SK-N-SH (cell line): ENCODE data around the gene GBA3. TPM values are rescaled to one million over a fixed set of nuclear protein-coding genes. Genes with fewer than 3 reads are reported as not detected.

ENCODE experiments used
- CTCF ChIA-PET: fragments of 300-600, 350-600 bp; formaldehyde crosslinking; extraction: SDS; loops from one replicate; lab custom pipeline; 2021; lab: Yijun Ruan, JAX
- POLR2A ChIA-PET: fragments of 350-600 bp; sonication (Branson Sonifier 250); formaldehyde crosslinking; extraction: SDS; loops from one replicate; lab custom pipeline; 2020; ENCODE audit warnings: antibody characterized with exemption, inconsistent platforms; lab: Yijun Ruan, JAX
- DNase-seq: peaks from one replicate; pipeline ENCODE4 v3.0.0; 2012
- H2AFZ ChIP-seq: fragments of 200-600 bp; sonication (generic); 2 replicates; pipeline ENCODE4 v1.8.1; 2016; ENCODE audit warnings: antibody characterized with exemption, mild to moderate bottlenecking, low read depth
- H3F3A ChIP-seq: fragments of 200-600 bp; sonication (generic); replicated peaks from 2 replicates; pipeline ENCODE3; 2016; ENCODE audit warnings: antibody characterized with exemption, mild to moderate bottlenecking; ENCODE audit not compliant: insufficient read depth
- H3K27ac ChIP-seq, 2 experiments: fragments of 200-500 bp in 1 of 2; fragments of 200-600 bp in 1 of 2; sonication (Bioruptor generic) in 1 of 2; sonication (generic), shearing (Covaris generic) in 1 of 2; 2 replicates each; pipeline versions ENCODE4 v1.5.1 to v1.6.1; 2014 to 2016; ENCODE audit warnings: low read depth in 2 of 2, inconsistent platforms in 1 of 2, low read length in 1 of 2, mild to moderate bottlenecking in 1 of 2, mixed read lengths in 1 of 2
- H3K27me3 ChIP-seq: fragments of 200-600 bp; sonication (generic), shearing (Covaris generic); 2 replicates; pipeline ENCODE4 v1.6.1; 2016; ENCODE audit warnings: mixed run types; ENCODE audit not compliant: insufficient read depth
- H3K36me3 ChIP-seq, 2 experiments: fragments of 200-500 bp in 1 of 2; fragments of 200-600 bp in 1 of 2; sonication (Bioruptor generic) in 1 of 2; sonication (generic) in 1 of 2; replicated peaks in 1 of 2; 2 replicates each; pipeline versions ENCODE3 to v1.5.1; 2014 to 2016; ENCODE audit warnings: low read length in 1 of 2, mild to moderate bottlenecking in 1 of 2; ENCODE audit not compliant: insufficient read depth in 2 of 2, control insufficient read depth in 1 of 2
- H3K4me1 ChIP-seq, 2 experiments: fragments of 200-500 bp in 1 of 2; fragments of 200-600 bp in 1 of 2; sonication (Bioruptor generic) in 1 of 2; sonication (generic), shearing (Covaris generic) in 1 of 2; 2 replicates each; pipeline versions ENCODE4 v1.5.1 to v1.6.1; 2014 to 2016; ENCODE audit warnings: low read depth in 1 of 2, low read length in 1 of 2, mixed run types in 1 of 2; ENCODE audit not compliant: insufficient read depth in 2 of 2, control insufficient read depth in 1 of 2
- H3K4me2 ChIP-seq: fragments of 200-600 bp; sonication (generic), shearing (Covaris generic); 2 replicates; pipeline ENCODE4 v1.6.1; 2017; ENCODE audit warnings: mixed run types
- H3K4me3 ChIP-seq, 2 experiments: fragments of 200-500 bp in 1 of 2; fragments of 200-600 bp in 1 of 2; sonication (Bioruptor generic) in 1 of 2; sonication (generic), shearing (Covaris generic) in 1 of 2; 2 replicates each; pipeline versions ENCODE4 v1.5.1 to v1.8.1; 2014 to 2016; ENCODE audit warnings: low read depth in 2 of 2, inconsistent platforms in 1 of 2, low read length in 1 of 2, mild to moderate bottlenecking in 1 of 2, mixed read lengths in 1 of 2, moderate library complexity in 1 of 2
- H3K79me2 ChIP-seq: fragments of 200-600 bp; sonication (generic); 2 replicates; pipeline ENCODE4 v1.8.1; 2017; ENCODE audit warnings: mild to moderate bottlenecking; ENCODE audit not compliant: insufficient read depth
- H3K9ac ChIP-seq: fragments of 200-600 bp; sonication (generic); 2 replicates; pipeline ENCODE4 v1.6.1; 2017; ENCODE audit warnings: mixed run types
- H3K9me2 ChIP-seq: fragments of 200-600 bp; sonication (generic); 2 replicates; pipeline ENCODE4 v1.6.1; 2017; ENCODE audit warnings: mixed run types
- H3K9me3 ChIP-seq: fragments of 200-600 bp; sonication (generic); 2 replicates; pipeline ENCODE4 v1.6.1; 2017; ENCODE audit warnings: mixed run types, mild to moderate bottlenecking, moderate library complexity
- H4K20me1 ChIP-seq: fragments of 200-600 bp; sonication (generic); 2 replicates; pipeline ENCODE4 v1.6.1; 2017; ENCODE audit warnings: mild to moderate bottlenecking, mixed run types; ENCODE audit not compliant: insufficient read depth
- ELF1 ChIP-seq: IDR thresholded peaks from 2 replicates; pipeline ENCODE4 v1.4.0; 2012
- EZH2phosphoT487 ChIP-seq: fragments of 200-600 bp; sonication (generic); IDR thresholded peaks from 2 replicates; pipeline ENCODE4 v1.6.1; 2017; ENCODE audit warnings: low read depth, mixed run types, mild to moderate bottlenecking, antibody characterized with exemption, moderate library complexity, borderline replicate concordance
- FOXM1 ChIP-seq: IDR thresholded peaks from 2 replicates; pipeline ENCODE4 v1.4.0; 2012; ENCODE audit warnings: low read depth, mild to moderate bottlenecking
- IRF3 ChIP-seq: fragments of 150-350 bp; IDR thresholded peaks from 2 replicates; pipeline ENCODE4 v1.6.1; 2016; ENCODE audit warnings: mild to moderate bottlenecking, low read depth, low read length
- JUND ChIP-seq: IDR thresholded peaks from 2 replicates; pipeline ENCODE4 v1.4.0; 2012
- MAX ChIP-seq: IDR thresholded peaks from 2 replicates; pipeline ENCODE4 v1.4.0; 2012; ENCODE audit warnings: low read depth
- MXI1 ChIP-seq: IDR thresholded peaks from 2 replicates; pipeline ENCODE4 v1.6.1; 2012; ENCODE audit warnings: mild to moderate bottlenecking, low read depth, low read length, improper control_type of control experiment
- NFIC ChIP-seq: IDR thresholded peaks from 2 replicates; pipeline ENCODE4 v1.4.0; 2012; ENCODE audit warnings: borderline replicate concordance
- REST ChIP-seq: IDR thresholded peaks from 2 replicates; pipeline ENCODE4 v1.6.1; 2012; ENCODE audit warnings: mild to moderate bottlenecking, low read depth, low read length, moderate library complexity
- RXRA ChIP-seq: IDR thresholded peaks from 2 replicates; pipeline ENCODE4 v1.4.0; 2012; ENCODE audit warnings: low read depth, mild to moderate bottlenecking, borderline replicate concordance
- TAF1 ChIP-seq: IDR thresholded peaks from 2 replicates; pipeline ENCODE4 v1.6.1; 2012; ENCODE audit warnings: low read depth, mild to moderate bottlenecking, low read length, moderate library complexity, borderline replicate concordance
- TCF12 ChIP-seq: IDR thresholded peaks from 2 replicates; pipeline ENCODE4 v1.4.0; 2012
- polyA plus RNA-seq, 3 experiments: library from polyadenylated mRNA; depleted of rRNA; stranded (reverse); fragments of >200 nt; gene quantifications; 2 replicates each; pipeline ENCODE4 v1.2.3, GENCODE V29; 2012
- TF ChIP-seq, protein P1 (sequence below): IDR thresholded peaks from 2 replicates; pipeline ENCODE4 v1.4.0; 2012; ENCODE audit warnings: low read depth, borderline replicate concordance
- TF ChIP-seq, protein P2 (sequence below): IDR thresholded peaks from 2 replicates; pipeline ENCODE4 v1.4.0; 2012; ENCODE audit warnings: low read depth, borderline replicate concordance

The GBA3 gene
- polyA plus RNA-seq, 1 of the 3 experiments (the other 2 are of a cell fraction) = not detected

GRCh38 chr4:22650771-22651170 lies 42.0 kb upstream of the GBA3 start:
- H3K36me3 ChIP-seq = no peaks in the 10 kb centered on the region
- no peak overlapping the region for H3K4me2 ChIP-seq
- no peaks in the 10 kb centered on the region; the same call in 1 of the 2 replicates for H3K27me3 ChIP-seq
- TF ChIP-seq TAF1 = no peak
- TF ChIP-seq, protein P1, sequence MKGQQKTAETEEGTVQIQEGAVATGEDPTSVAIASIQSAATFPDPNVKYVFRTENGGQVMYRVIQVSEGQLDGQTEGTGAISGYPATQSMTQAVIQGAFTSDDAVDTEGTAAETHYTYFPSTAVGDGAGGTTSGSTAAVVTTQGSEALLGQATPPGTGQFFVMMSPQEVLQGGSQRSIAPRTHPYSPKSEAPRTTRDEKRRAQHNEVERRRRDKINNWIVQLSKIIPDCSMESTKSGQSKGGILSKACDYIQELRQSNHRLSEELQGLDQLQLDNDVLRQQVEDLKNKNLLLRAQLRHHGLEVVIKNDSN = no peak
- TF ChIP-seq REST = no peak
- no peak for TF ChIP-seq IRF3
- no peak for TF ChIP-seq MXI1
- TF ChIP-seq TCF12 = no peak
- no peak for TF ChIP-seq JUND
- no peak for TF ChIP-seq MAX
- TF ChIP-seq FOXM1 = no peak
- TF ChIP-seq NFIC = no peak
- TF ChIP-seq ELF1 = no peak
- TF ChIP-seq, protein P2, sequence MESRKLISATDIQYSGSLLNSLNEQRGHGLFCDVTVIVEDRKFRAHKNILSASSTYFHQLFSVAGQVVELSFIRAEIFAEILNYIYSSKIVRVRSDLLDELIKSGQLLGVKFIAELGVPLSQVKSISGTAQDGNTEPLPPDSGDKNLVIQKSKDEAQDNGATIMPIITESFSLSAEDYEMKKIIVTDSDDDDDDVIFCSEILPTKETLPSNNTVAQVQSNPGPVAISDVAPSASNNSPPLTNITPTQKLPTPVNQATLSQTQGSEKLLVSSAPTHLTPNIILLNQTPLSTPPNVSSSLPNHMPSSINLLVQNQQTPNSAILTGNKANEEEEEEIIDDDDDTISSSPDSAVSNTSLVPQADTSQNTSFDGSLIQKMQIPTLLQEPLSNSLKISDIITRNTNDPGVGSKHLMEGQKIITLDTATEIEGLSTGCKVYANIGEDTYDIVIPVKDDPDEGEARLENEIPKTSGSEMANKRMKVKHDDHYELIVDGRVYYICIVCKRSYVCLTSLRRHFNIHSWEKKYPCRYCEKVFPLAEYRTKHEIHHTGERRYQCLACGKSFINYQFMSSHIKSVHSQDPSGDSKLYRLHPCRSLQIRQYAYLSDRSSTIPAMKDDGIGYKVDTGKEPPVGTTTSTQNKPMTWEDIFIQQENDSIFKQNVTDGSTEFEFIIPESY = no peak
- no peak for TF ChIP-seq EZH2phosphoT487
- no peak for TF ChIP-seq RXRA
- no peaks in the 10 kb centered on the region for H4K20me1 ChIP-seq
- no peak overlapping the region for H3K27ac ChIP-seq
- H3K9me3 ChIP-seq = no peaks in the 10 kb centered on the region
- POLR2A ChIA-PET = no interaction called here
- H3K79me2 ChIP-seq = no peaks in the 10 kb centered on the region
- no peak for DNase-seq
- H3K9me2 ChIP-seq = no peaks in the 10 kb centered on the region
- no peak overlapping the region for H3K9ac ChIP-seq
- no peak overlapping the region for H2AFZ ChIP-seq
- no peaks in the 10 kb centered on the region for H3K4me1 ChIP-seq
- no peak overlapping the region for H3K4me3 ChIP-seq
- no peaks in the 10 kb centered on the region for H3F3A ChIP-seq
- CTCF ChIA-PET = interaction anchor here (0.9 kb wide), 1 partner anchor 261 kb away, joined by 3 read pairs; no protein-coding TSS in a partner anchor
